NCI-H345 treated with DMSO at 0.1 percent for 48 hours (cell line): ENCODE results near the gene NFE2.

ENCODE experiments used
- DNase-seq: peaks from one replicate; lab custom pipeline; 2025; ENCODE audit not compliant: unreplicated experiment; lab: John Stamatoyannopoulos, UW

The NFE2 gene

DNA sequence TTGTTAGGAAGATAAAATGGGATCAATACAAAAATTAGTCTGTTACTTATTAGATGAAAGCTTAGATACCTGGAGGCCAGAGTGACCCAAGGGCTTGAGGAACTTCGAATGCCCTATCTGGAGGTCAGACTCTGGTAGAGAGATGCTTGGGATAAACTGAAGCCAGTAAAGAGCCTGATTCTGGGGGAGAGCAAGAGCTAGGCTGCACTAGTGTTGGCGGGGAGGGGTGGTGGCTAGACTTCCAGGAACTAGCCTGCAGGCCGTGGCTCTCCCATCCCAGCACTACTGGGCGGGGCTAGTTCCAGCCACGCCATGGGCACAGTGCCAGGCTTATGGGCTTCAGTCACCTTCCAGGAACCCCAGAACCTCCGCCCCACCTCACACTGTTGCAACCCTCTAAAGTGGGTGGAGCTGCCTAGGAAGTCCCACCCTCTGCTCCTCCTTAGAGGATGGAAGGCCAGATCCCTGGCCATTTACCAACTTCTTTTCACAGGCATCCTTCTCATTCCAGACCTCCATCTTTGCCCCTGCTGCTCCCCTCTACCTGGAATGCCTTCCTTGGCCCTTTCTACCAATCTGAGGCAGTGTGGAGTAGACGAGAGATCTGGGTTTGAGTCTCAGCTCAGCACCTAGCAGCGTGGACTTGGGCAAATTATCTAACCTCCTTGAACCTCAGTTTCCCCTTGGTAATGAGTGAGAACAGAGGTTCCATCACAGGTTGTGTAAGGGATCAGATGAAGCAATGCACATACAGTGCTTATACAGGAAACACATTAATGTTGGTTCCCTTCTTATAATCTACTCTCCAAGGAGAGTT is 6.3 kb upstream of the NFE2 start:
- DNase-seq = no peak

- no peak for DNase-seq
These were observed 3.5 kb upstream of the NFE2 start for GRCh38 chr12:54304187-54304810.

DNA sequence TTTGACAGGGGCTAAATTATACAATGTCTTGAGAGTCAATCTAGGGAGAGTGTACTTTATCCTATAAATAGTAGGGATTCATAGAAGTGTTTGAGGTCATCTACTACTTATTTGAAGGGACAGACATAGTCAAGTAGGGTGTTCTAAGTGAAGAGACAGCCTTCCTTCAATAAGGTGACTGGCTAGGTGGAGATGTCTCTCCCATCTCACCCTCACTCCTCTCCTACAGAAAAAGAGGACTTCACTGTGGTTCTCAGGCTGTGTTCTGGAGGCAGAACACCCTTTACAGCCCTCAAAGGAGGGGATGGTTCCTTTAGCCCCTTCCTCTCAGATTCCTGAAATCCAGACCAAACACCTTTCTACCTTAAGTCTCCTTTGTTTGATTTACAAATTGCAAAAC is 2.8 kb upstream of the NFE2 start:
- no peak for DNase-seq

DNA sequence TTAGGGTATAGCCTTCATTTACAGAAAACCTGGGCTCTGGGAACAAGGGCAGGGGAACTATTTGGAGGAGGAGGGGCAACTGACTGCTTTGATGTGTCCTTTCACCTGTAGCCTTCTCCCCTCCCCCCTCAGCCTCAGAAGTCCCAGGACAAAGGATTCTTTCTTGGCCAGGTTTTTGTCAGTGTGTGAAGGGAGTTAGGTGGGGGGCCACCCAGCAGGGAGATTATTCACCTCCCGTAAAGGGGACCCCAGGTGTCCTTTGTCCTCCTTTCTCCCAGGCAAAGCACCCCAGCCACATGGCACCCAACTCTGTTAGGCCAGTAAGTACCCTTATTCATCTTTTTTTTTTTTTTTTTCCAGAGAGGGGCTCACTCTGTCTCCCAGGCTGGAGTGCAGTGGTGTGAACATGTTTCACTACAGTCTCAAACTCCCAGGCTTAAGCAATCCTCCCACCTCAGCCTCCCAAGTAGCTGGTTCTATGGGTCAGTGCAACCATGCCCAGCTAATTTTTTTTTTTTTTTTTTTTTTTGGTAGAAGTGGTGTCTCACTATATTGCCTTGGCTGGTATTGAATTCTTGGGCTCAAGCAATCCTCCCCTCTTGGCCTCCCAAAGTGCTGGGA is 723 bp upstream of the NFE2 start:
- no peak for DNase-seq

DNA sequence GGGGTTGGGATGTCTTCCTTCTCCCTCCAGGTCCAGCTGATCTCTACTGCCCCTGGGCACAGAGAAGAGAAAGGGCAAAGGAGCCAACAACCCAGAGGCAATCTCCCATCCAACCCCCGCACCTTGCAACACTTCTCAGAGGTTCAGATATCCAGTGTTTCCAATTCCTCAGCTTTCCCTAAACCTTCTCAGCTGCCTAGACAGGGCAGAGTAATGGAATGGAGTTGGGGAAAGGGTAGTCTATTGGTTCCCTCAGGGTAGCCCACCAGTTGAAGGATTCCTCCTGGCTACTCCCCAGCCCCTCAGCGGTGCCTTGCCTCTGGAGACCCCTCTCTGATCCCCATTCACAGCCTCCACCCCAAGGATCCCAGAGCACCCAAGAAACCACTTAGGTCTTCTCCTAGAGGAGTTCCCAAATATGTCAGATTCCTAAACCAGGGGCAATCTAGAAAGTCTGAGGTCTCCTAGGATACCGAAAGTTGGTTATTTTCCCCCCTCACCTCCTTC is 537 bp downstream of the NFE2 start:
- no peak for DNase-seq

DNA sequence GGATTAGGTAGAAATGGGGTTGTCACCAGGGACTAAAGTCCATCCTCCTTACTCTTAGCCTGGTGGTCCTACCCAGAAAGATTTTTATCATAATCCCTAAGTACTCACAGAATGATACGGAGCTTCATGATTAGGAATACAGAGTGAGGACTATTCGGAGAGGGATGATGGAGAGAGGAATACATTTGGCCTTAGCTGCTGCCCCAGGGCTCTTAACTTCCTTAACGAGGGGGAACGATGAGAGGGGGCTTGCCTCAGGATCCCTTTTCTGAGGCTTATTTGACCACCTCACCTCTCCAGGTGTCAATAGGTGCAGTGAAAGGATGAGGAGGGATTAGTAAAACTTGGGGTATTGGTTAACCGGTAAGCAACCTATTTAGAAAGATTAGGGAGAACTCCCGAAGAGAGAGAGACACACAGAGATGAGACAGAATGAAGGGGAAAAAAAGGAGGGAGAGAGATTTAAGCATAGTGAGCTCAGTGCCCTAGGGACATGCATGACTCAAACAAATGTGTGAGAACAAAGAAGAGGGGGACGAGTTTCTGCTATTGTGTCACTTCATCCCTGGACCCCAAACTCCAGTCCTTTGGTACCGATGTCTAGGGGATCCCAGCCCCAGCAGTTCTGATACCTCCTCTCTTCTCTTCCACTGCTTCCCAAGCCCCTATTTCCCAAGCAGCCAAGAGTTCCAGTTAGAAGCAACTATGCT is 1.1 kb downstream of the NFE2 start:
- DNase-seq = no peak

GRCh38 chr12:54298904-54299303 is 1.9 kb downstream of the NFE2 start:
- DNase-seq = no peak

DNA sequence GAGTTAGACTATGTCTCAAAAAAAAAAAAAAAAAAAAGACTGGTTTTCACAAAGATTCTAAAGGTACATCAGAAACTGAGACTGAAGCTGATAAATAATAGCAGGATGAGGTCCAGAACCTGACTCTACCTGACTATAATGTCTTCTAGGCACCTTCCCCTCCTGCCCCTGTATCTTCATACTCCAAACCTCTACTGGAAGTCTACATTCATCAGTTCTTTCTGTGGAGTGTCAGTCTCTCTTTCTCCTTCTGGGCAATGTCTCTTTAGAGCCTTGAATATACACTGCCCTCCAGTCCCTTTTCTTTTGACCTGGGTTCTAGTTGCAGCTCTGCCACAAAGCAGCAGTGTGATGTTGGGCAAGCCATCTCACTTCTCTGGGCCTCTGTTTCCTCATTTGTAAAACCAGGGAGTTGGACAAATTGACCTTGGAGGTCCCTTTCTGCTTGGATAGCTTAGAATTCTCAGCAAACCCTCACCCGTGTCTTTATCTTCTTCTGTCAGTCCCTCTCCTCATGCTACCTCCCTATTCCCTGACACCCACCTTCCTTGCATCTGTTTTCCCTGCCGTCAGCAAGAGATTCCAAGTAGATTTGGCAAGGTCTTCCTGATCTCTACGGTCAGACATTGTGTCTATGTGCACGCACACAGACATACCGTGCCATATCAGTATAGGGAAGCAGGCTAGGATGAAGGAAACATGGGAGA is 4.3 kb downstream of the NFE2 start:
- DNase-seq = no peak

DNA sequence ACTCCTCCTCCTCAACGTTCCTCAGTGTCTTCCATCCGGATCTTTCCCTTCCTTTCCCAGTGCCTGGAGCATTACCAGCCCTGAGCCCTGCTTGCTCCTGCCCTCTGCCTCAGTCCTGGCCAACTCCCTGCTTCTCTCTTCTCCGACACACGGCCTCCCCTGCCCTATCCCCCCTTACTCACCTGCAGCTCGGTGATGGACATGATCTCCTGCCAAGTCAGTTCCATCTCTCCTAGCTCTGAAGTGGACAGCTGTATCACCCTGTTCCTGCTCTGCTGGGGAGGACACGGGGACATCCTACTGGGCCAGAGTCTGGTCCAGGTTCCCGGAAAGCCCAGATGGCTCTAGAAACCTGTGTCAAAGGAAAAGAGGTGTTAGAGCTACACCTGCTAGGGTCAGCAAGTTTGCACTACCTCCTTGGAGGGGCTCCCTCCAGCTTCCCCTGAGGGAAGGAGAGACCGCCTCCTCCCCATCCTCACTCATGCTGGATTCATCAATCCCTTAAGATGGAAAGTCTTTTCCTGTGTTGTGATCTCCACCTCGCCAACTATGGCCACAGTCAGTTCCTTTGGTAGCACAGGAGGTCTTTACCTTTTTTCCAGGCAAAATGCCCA is 5.8 kb downstream of the NFE2 start:
- DNase-seq = no peak

DNA sequence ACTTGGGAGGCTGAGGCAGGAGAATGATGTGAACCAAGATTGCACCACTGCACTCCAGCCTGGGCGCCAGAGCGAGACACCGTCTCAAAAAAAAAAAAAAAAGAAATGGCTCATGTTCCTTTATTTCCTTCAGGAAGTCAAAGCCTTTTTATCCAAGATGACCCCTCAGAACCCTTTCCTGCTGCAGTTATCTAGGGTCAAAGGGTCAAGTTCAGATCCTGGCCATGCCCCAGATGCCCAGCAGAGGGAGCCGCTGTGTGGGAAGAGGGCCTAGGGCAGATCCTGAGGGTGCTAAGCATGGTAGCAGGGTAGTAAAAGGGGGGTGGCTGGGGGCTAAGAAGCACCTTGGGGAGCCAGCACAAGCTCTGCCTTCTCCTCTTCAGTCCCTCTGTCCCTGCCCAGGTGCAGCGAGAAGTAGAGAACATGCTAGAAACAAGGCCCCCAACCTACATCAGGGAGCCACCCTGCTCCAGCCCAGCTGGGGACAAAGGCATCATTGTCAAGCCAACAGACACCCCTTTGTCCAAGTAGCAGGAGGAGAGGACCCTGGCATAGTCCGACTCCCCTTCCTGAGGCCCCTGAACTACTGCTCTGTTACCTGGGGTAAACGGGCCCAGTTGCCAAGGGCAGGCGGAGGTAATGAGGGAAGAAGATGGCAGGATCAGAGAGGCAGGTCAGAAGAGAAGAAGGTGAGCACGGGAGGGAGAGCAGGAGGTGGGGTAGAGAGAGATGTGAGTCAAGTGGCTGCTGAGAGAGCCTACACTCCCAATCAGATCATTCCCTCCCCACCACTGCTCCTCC is 6.5 kb downstream of the NFE2 start:
- no peak for DNase-seq

DNA sequence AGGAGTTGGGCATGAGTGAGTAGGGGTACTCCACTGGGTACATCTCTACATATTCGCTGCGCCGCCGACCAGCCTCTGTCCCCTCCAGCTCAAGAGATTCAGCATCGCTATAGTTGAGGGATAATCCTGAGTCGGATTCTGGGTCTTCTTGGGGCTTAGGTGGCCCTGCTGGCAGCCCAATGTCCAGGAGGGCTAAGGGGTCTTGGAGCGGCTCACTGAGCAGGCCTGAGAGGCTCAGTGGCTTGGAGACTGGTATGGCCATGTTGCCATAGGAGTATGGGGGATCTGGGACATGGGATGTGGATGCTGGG is 7.9 kb downstream of the NFE2 start:
- DNase-seq = no peak

DNA sequence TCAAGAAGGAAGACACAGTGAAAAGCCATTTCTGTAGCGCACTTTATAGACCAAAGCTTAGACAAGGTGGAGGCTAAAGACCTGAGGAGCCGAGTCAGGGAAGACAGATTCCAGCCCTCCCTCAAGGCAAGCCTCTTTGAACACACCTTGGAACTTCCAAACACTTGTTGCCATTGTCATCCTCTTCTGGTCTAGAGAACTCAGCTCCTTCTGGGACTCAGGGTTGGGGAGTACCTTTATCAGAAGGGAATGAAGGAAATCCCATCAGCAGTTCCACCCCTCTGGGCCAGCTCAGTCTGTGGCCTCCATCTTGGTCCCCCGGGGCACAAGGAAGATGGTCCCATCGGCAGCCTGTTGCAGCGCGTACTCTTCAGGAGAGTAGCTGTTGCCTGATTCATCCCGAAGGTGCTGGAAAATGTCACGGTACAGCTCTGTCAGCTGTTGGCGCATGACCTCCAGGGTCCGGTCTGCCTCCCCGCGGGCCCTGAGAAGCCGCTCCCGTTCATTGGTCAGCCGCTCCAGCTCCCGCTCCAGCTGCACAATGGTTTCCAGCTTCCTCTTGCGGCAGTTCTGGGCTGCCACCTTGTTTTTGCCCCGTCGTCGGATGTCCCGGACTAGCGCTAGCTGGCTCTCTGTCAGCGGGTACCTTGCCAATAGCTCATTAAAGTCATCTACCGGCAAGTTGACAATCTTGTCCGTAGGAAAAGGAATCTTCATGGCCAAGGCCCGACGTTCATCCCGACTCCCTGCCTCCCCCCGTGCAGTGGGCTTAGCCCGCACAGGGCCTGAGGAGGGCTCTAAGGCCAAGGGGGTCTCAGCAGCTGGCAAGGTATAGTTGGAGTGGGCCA is 8.5 kb downstream of the NFE2 start:
- DNase-seq = no peak

GRCh38 chr12:54287261-54288157 is 13.3 kb downstream of the NFE2 start:
- DNase-seq = no peak

- no peak for DNase-seq
These were observed 14.5 kb downstream of the NFE2 start for GRCh38 chr12:54286042-54287030.

- DNase-seq = no peak
These were observed 15.4 kb downstream of the NFE2 start for GRCh38 chr12:54285150-54286041.
